K562 (cell line): ENCODE measurements around the gene EXOC4. TPM values are rescaled to one million over a fixed set of nuclear protein-coding genes. Genes with fewer than 3 reads are reported as not detected.

Experiments used
- ATAC-seq: fragments of 200-7000 bp; cut with Tn5 transposase; 3 replicates; pipeline ENCODE4 v1.9.1; 2020; ENCODE audit warnings: moderate library complexity
- BruUV-seq: library from RNA; stranded (reverse); fragments of 400-500 nt; replicated peaks from 2 replicates; lab custom pipeline; 2021; lab: Mats Ljungman, UMichigan
- CTCF ChIA-PET: fragments of 300-600 bp; formaldehyde crosslinking; extraction: SDS; loops from one replicate; lab custom pipeline; 2021; ENCODE audit warnings: low intra/inter-chr PET ratio; lab: Yijun Ruan, JAX
- POLR2A ChIA-PET: fragments of 300-600, 350-650 bp; sonication (Branson Sonifier 250); formaldehyde crosslinking; extraction: SDS; loops from one replicate; lab custom pipeline; 2021; ENCODE audit warnings: antibody characterized with exemption, inconsistent platforms; lab: Yijun Ruan, JAX
- DNase-seq, 4 experiments: peaks; one replicate each; pipeline versions ENCODE4 v3.0.0 to v3.0.0-alpha.2; 2011 to 2018; ENCODE audit warnings: low spot score in 3 of 4, mixed read lengths in 3 of 4; ENCODE audit errors: extremely low read depth in 1 of 4
- FAIRE-seq: peaks from 2 replicates; lab custom pipeline; 2011; peaks lifted over from hg19 to GRCh38; lab: Jason Lieb, UNC
- H2AFZ ChIP-seq: 2 replicates; pipeline ENCODE4 v1.6.0; 2011; ENCODE audit warnings: low read depth, low read length, control low read depth, inconsistent platforms
- H3K27ac ChIP-seq: fragments of 200-600 bp; 3 replicates; pipeline ENCODE4 v1.8.0; 2011; ENCODE audit warnings: low read depth, mild to moderate bottlenecking, control low read depth, inconsistent platforms, low read length, moderate library complexity, mixed read lengths; ENCODE audit errors: extremely low read depth
- H3K27me3 ChIP-seq, 2 experiments: fragments of 300-600 bp in 1 of 2; 2 replicates in 1 of 2; 3 replicates in 1 of 2; pipeline versions ENCODE4 v1.6.0 to v1.8.0; 2011; ENCODE audit warnings: inconsistent platforms in 2 of 2, low read length in 2 of 2, mild to moderate bottlenecking in 1 of 2, mixed read lengths in 1 of 2, moderate library complexity in 1 of 2; ENCODE audit not compliant: control insufficient read depth in 2 of 2, insufficient read depth in 2 of 2
- H3K36me3 ChIP-seq: fragments of 300-600 bp; 3 replicates; pipeline ENCODE4 v1.8.0; 2011; ENCODE audit warnings: mild to moderate bottlenecking, low read length, inconsistent platforms; ENCODE audit not compliant: control insufficient read depth, insufficient read depth
- H3K4me1 ChIP-seq, 2 experiments: fragments of 200-600 bp in 1 of 2; replicated peaks in 1 of 2; 2 replicates in 1 of 2; 3 replicates in 1 of 2; pipeline versions ENCODE4 v1.5.1 to v1.8.0; 2011; ENCODE audit warnings: inconsistent platforms in 2 of 2, low read length in 2 of 2, mild to moderate bottlenecking in 1 of 2, mixed read lengths in 1 of 2, moderate library complexity in 1 of 2; ENCODE audit not compliant: control insufficient read depth in 2 of 2, insufficient read depth in 2 of 2
- H3K4me2 ChIP-seq: 2 replicates; pipeline ENCODE4 v1.6.1; 2011; ENCODE audit warnings: low read length, control low read depth, inconsistent platforms, mixed read lengths; ENCODE audit not compliant: insufficient read depth
- H3K4me3 ChIP-seq: fragments of 200-600 bp; sonication (generic), shearing (Covaris generic); 2 replicates; pipeline ENCODE4 v1.5.1; 2016; ENCODE audit warnings: control low read depth, inconsistent platforms
- H3K79me2 ChIP-seq: fragments of 200-600 bp; 3 replicates; pipeline ENCODE4 v1.8.0; 2011; ENCODE audit warnings: low read length, inconsistent platforms; ENCODE audit not compliant: control insufficient read depth, insufficient read depth
- H3K9ac ChIP-seq, 2 experiments: 2 replicates each; pipeline versions ENCODE4 v1.6.0 to v1.6.1; 2011; ENCODE audit warnings: low read depth in 2 of 2, low read length in 2 of 2, control low read depth in 1 of 2, inconsistent platforms in 1 of 2, mild to moderate bottlenecking in 1 of 2, mixed read lengths in 1 of 2; ENCODE audit not compliant: insufficient read depth in 1 of 2
- H3K9me1 ChIP-seq: one replicate; pipeline ENCODE4 v1.6.0; 2011; ENCODE audit warnings: inconsistent platforms, mild to moderate bottlenecking, low read length, moderate library complexity; ENCODE audit not compliant: control insufficient read depth, insufficient read depth
- H3K9me3 ChIP-seq: replicated peaks from 2 replicates; pipeline ENCODE4 v1.5.1; 2011; ENCODE audit warnings: low read depth, low read length, inconsistent platforms; ENCODE audit not compliant: control insufficient read depth, insufficient read depth
- H4K20me1 ChIP-seq: replicated peaks from 2 replicates; pipeline ENCODE4 v1.6.1; 2011; ENCODE audit warnings: low read length, inconsistent platforms, mixed read lengths; ENCODE audit not compliant: control insufficient read depth, insufficient read depth
- DACH1 ChIP-seq: fragments of 450-650 bp; IDR thresholded peaks from 2 replicates; pipeline ENCODE4 v1.6.1; 2018; ENCODE audit not compliant: partially characterized antibody
- ETV6 ChIP-seq, 3 experiments: fragments of 150-350 bp in 1 of 3; sonication (generic) in 1 of 3; formaldehyde crosslinking in 1 of 3; IDR thresholded peaks; 2 replicates each; pipeline versions ENCODE4 v1.6.1 to v1.8.0; 2014 to 2022; ENCODE audit warnings: borderline replicate concordance in 2 of 3, low read depth in 2 of 3, antibody characterized with exemption in 1 of 3, low read length in 1 of 3, mild to moderate bottlenecking in 1 of 3, missing genetic modification reagents in 1 of 3
- HDAC1 ChIP-seq, 2 experiments: fragments of 450-650 bp; IDR thresholded peaks; 2 replicates each; pipeline ENCODE4 v1.6.1; 2016 to 2017; ENCODE audit warnings: inconsistent platforms in 1 of 2, mild to moderate bottlenecking in 1 of 2, moderate library complexity in 1 of 2
- RBM14 ChIP-seq: fragments of 200-400 bp; formaldehyde crosslinking; IDR thresholded peaks from 2 replicates; pipeline ENCODE4 v1.6.1; 2018; ENCODE audit warnings: low read depth, mild to moderate bottlenecking, low read length, moderate library complexity, borderline replicate concordance; ENCODE audit not compliant: insufficient read depth
- ZC3H11A ChIP-seq: IDR thresholded peaks from 2 replicates; pipeline ENCODE4 v1.6.1; 2012; ENCODE audit warnings: low read depth, low read length, improper control_type of control experiment
- ZNF121 ChIP-seq: sonication (generic); formaldehyde crosslinking; conservative IDR thresholded peaks from 2 replicates; pipeline ENCODE4 v1.8.0; 2022; ENCODE audit warnings: missing genetic modification reagents
- ZNF224 ChIP-seq: sonication (generic); formaldehyde crosslinking; IDR thresholded peaks from 2 replicates; pipeline ENCODE4 v1.8.0; 2022; ENCODE audit warnings: mild to moderate bottlenecking, missing genetic modification reagents
- ZNF232 ChIP-seq: sonication (generic); formaldehyde crosslinking; IDR thresholded peaks from 2 replicates; pipeline ENCODE4 v1.8.0; 2022; ENCODE audit warnings: mild to moderate bottlenecking, missing genetic modification reagents
- ZNF507 ChIP-seq: conservative IDR thresholded peaks from 2 replicates; pipeline ENCODE4 v1.6.1; 2017; ENCODE audit warnings: missing genetic modification characterization, missing compliant biosample characterization
- WGBS: fragments of 100-300 bp; shearing (Covaris generic); methylation state at CpG from one replicate; pipeline ENCODE4 v1.1.6; 2016; ENCODE audit warnings: low coverage, mixed read lengths; ENCODE audit not compliant: insufficient coverage; ENCODE audit errors: missing lambda C conversion rate; 5-methylcytosine and 5-hydroxymethylcytosine counted together
- in situ Hi-C: fragments of 300-500 bp; cut with MboI; formaldehyde crosslinking; loops from 4 replicates; pipeline ENCODE4 v1.15.0; 2018; ENCODE audit warnings: inconsistent platforms, mixed read lengths
- intact Hi-C: fragments of 100-400 bp; cut with micrococcal nuclease; formaldehyde crosslinking; loops from 2 replicates; pipeline ENCODE4 v1.14.2; 2022
- polyA plus RNA-seq, 8 experiments: library from polyadenylated mRNA; depleted of rRNA in 4 of 8; stranded (reverse) in 5 of 8; unstranded in 3 of 8; fragments of >200 nt; fragmentation: Nextera tagmentation in 2 of 8; fragmentation: Illumina TruSeq in 1 of 8; extraction: Ambion mirVana in 2 of 8; extraction: Trizol in 1 of 8; gene quantifications; 2 replicates each; pipeline versions ENCODE4 v1.2.1 to v1.2.3, GENCODE V29; 2011 to 2014; ENCODE audit warnings: inconsistent platforms in 1 of 8, missing spikeins in 1 of 8
- total RNA-seq, 7 experiments: library from RNA; depleted of rRNA in 6 of 7; stranded (reverse); fragments of >200 nt in 6 of 7; fragmentation: Illumina TruSeq in 2 of 7; extraction: Trizol in 2 of 7; gene quantifications; 2 replicates each; pipeline versions ENCODE4 v1.2.1 to v1.2.3, GENCODE V29; 2011 to 2021; ENCODE audit warnings: low replicate concordance in 1 of 7

The EXOC4 gene
- total and polyA plus RNA-seq, 9 of the 15 experiments (the other 6 are each of a cell fraction or from before 2014, with no cell fraction given): 18.5 to 73.1 (median 46.6) TPM

GRCh38 chr7:133572843-133573242, 320.0 kb downstream of the EXOC4 start:
- Histone ChIP-seq H4K20me1 (no peaks in the 10 kb centered on the region), H3K27me3 (no peaks in the 10 kb centered on the region), H3K9me1 (no peaks in the 10 kb centered on the region), H3K4me1 (no peaks in the 10 kb centered on the region), H3K36me3 (no peaks in the 10 kb centered on the region), H3K9me3 (no peaks in the 10 kb centered on the region), H3K79me2 (no peaks in the 10 kb centered on the region), H3K27ac (no peak overlapping the region), H3K4me3 (no peak overlapping the region), H3K4me2 (no peak overlapping the region), H3K9ac (no peak overlapping the region), H2AFZ (no peak overlapping the region)
- ATAC-seq (no peak), DNase-seq (no peak), FAIRE-seq (no peak)
- POLR2A ChIA-PET: interaction anchor here (1.1 kb wide), 1 partner anchor 11 kb away, joined by 4 read pairs; no protein-coding TSS in a partner anchor
- CTCF ChIA-PET: no interaction called here
- intact Hi-C loops: no loop called here
- no peak for TF ChIP-seq HDAC1 (IDR thresholded peaks at IDR 0.05)
- TF ChIP-seq ZC3H11A: no peak
- in situ Hi-C loops: no loop called here
- BruUV-seq: no TSS peak
- WGBS: 19% methylated on average over 1 of the region's 1 CpG

- Histone ChIP-seq H3K9me3 (no peaks in the 10 kb centered on the region), H3K79me2 (no peaks in the 10 kb centered on the region), H3K27me3 (no peaks in the 10 kb centered on the region), H3K9ac (no peak overlapping the region), H2AFZ (no peak overlapping the region)
- WGBS: 23% methylated on average over 4 of the region's 4 CpGs
- FAIRE-seq (no peak), DNase-seq (no peak), ATAC-seq (no peak)
- intact Hi-C loops (no loop called here), in situ Hi-C loops (no loop called here)
- CTCF ChIA-PET: no interaction called here
- TF ChIP-seq RBM14: no peak
- TF ChIP-seq ZNF232 (CRISPR knock-in tag): 0 out of 2 replicates have a peak, but pooled peaks have one; percentile 49
- TF ChIP-seq DACH1: peak; percentile 95
- TF ChIP-seq ETV6 (IDR thresholded peaks at IDR 0.05; ENCODE audit: borderline replicate concordance in 1 of 2, low read depth in 2 of 2, low read length in 1 of 2): no peak
- TF ChIP-seq ETV6 (CRISPR knock-in tag; IDR thresholded peaks at IDR 0.05; ENCODE audit: borderline replicate concordance): peak; percentile 65; the same call in 1 of the 2 replicates
- no peak for TF ChIP-seq ZNF507 (tag)
- TF ChIP-seq ZNF121 (CRISPR knock-in tag): 0 out of 2 replicates have a peak, but pooled peaks have one; percentile 10
- 0 out of 2 replicates have a peak, but pooled peaks have one; percentile 49 for TF ChIP-seq ZNF224 (CRISPR knock-in tag)
- TF ChIP-seq, all 486 proteins: peak for 5
- no peaks in the 10 kb centered on the region for H4K20me1 ChIP-seq
- no peak overlapping the region for H3K4me2 ChIP-seq
- POLR2A ChIA-PET: no interaction called here
- no peaks in the 10 kb centered on the region for H3K4me1 ChIP-seq
- no TSS peak for BruUV-seq
- no peak overlapping the region for H3K4me3 ChIP-seq
- H3K27ac ChIP-seq: no peak overlapping the region
- H3K9me1 ChIP-seq: no peaks in the 10 kb centered on the region
- no peaks in the 10 kb centered on the region for H3K36me3 ChIP-seq
Measured at GRCh38 chr7:133573554-133574265, 320.8 kb downstream of the EXOC4 start.
